ENCODE results near the gene OR51E1.

DNA sequence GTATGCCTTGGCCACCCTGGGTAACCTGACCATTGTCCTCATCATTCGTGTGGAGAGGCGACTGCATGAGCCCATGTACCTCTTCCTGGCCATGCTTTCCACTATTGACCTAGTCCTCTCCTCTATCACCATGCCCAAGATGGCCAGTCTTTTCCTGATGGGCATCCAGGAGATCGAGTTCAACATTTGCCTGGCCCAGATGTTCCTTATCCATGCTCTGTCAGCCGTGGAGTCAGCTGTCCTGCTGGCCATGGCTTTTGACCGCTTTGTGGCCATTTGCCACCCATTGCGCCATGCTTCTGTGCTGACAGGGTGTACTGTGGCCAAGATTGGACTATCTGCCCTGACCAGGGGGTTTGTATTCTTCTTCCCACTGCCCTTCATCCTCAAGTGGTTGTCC lies 3.9 kb upstream of the OR51E1 start:
- TF ChIP-seq POLR2A (IDR thresholded peaks at IDR 0.05): no peak
- TF ChIP-seq, protein P1, sequence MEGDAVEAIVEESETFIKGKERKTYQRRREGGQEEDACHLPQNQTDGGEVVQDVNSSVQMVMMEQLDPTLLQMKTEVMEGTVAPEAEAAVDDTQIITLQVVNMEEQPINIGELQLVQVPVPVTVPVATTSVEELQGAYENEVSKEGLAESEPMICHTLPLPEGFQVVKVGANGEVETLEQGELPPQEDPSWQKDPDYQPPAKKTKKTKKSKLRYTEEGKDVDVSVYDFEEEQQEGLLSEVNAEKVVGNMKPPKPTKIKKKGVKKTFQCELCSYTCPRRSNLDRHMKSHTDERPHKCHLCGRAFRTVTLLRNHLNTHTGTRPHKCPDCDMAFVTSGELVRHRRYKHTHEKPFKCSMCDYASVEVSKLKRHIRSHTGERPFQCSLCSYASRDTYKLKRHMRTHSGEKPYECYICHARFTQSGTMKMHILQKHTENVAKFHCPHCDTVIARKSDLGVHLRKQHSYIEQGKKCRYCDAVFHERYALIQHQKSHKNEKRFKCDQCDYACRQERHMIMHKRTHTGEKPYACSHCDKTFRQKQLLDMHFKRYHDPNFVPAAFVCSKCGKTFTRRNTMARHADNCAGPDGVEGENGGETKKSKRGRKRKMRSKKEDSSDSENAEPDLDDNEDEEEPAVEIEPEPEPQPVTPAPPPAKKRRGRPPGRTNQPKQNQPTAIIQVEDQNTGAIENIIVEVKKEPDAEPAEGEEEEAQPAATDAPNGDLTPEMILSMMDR (IDR thresholded peaks at IDR 0.05 in 4 of 5, conservative IDR thresholded peaks at IDR 0.05 in 1 of 5): no peak
